Smooth muscle cell of trachea (primary cell): ENCODE measurements around the gene S1PR1. TPM values are rescaled to one million over a fixed set of nuclear protein-coding genes. Genes with fewer than 3 reads are reported as not detected.

Experiments used
- total RNA-seq: library from RNA; depleted of rRNA; stranded (reverse); fragments of >200 nt; gene quantifications from 2 replicates; pipeline ENCODE4 v1.2.1, GENCODE V29; 2014

Gene S1PR1
- 20.8 and 22.0 TPM in 2 replicates for total RNA-seq

GRCh38 chr1:101236516-101237228 lies at the start of gene S1PR1:
S1PR1 (plus strand) TSS chr1:101237019; CDS start chr1:101238985, 1,966 bp downstream.

Other genes with a start within 250 kb of the S1PR1 start
- 31.4 and 35.6 TPM in 2 replicates for gene DPH5, start 211.2 kb upstream of the S1PR1 start, total RNA-seq